HCT116 (cell line): ENCODE measurements around the gene WWOX. TPM values are rescaled to one million over a fixed set of nuclear protein-coding genes. Genes with fewer than 3 reads are reported as not detected.
"Not testable (repeated sequence)": the region's sequence is repeated elsewhere in the genome, so short reads cannot be mapped to it uniquely, and the experiment has no call there.

Experiments
- ATAC-seq: fragments of 200-7000 bp; cut with Tn5 transposase; 2 replicates; pipeline ENCODE4 v1.9.1; 2020; ENCODE audit warnings: mild to moderate bottlenecking, moderate library complexity
- BruUV-seq: library from RNA; stranded (reverse); fragments of 400-500 nt; replicated peaks from 2 replicates; lab custom pipeline; 2021; lab: Mats Ljungman, UMichigan
- CTCF ChIA-PET: fragments of 300-600 bp; sonication (Branson Sonifier 250); formaldehyde crosslinking; loops from one replicate; lab custom pipeline; 2021; ENCODE audit warnings: antibody characterized with exemption; lab: Charles Lee
- POLR2A ChIA-PET: fragments of 300-600, 350-600 bp; sonication (Branson Sonifier 250); formaldehyde crosslinking; loops from one replicate; lab custom pipeline; 2021; ENCODE audit warnings: antibody characterized with exemption; lab: Charles Lee
- RAD21 ChIA-PET, 2 experiments: fragments of 300-600 bp; sonication (Branson Sonifier 250); formaldehyde crosslinking; loops; one replicate each; lab custom pipeline; 2023; ENCODE audit warnings: low total read pairs in 2 of 2; ENCODE audit not compliant: uncharacterized antibody in 2 of 2, unreplicated experiment in 2 of 2, low non-redundant PET in 1 of 2; lab: Charles Lee
- DNase-seq: peaks from one replicate; pipeline ENCODE4 v3.0.0-alpha.2; 2010; ENCODE audit warnings: low read depth, low spot score
- H2AFZ ChIP-seq: fragments of 200-600 bp; shearing (Covaris generic), sonication (generic); 2 replicates; pipeline ENCODE4 v1.6.1; 2017; ENCODE audit warnings: low read depth, mixed run types, mixed read lengths, antibody characterized with exemption, low read length; ENCODE audit not compliant: poor library complexity, severe bottlenecking
- H3K27ac ChIP-seq: 2 replicates; pipeline ENCODE4 v1.5.1; 2012; ENCODE audit warnings: low read depth, low read length
- H3K27me3 ChIP-seq: fragments of 200-600 bp; sonication (generic); 2 replicates; pipeline ENCODE4 v1.6.1; 2016; ENCODE audit warnings: mixed run types, low read length, mixed read lengths; ENCODE audit not compliant: insufficient read depth
- H3K36me3 ChIP-seq, 2 experiments: fragments of 200-500 bp in 1 of 2; fragments of 200-600 bp in 1 of 2; sonication (Bioruptor generic) in 1 of 2; sonication (generic) in 1 of 2; 2 replicates each; pipeline versions ENCODE4 v1.5.1 to v1.6.1; 2014 to 2016; ENCODE audit warnings: low read length in 2 of 2, inconsistent platforms in 1 of 2, mixed read lengths in 1 of 2, mixed run types in 1 of 2; ENCODE audit not compliant: insufficient read depth in 2 of 2, control insufficient read depth in 1 of 2
- H3K4me1 ChIP-seq, 2 experiments: fragments of 200-600 bp in 1 of 2; sonication (generic) in 1 of 2; 2 replicates each; pipeline versions ENCODE4 v1.5.1 to v1.6.1; 2012 to 2017; ENCODE audit warnings: low read length in 2 of 2, inconsistent platforms in 1 of 2, mild to moderate bottlenecking in 1 of 2, mixed read lengths in 1 of 2, mixed run types in 1 of 2, moderate library complexity in 1 of 2; ENCODE audit not compliant: insufficient read depth in 2 of 2, control insufficient read depth in 1 of 2
- H3K4me2 ChIP-seq: fragments of 200-600 bp; sonication (generic); 2 replicates; pipeline ENCODE4 v1.6.1; 2017; ENCODE audit warnings: mixed run types, low read length, mixed read lengths
- H3K4me3 ChIP-seq, 2 experiments: fragments of 200-600 bp in 1 of 2; sonication (generic) in 1 of 2; replicated peaks in 1 of 2; 2 replicates each; pipeline ENCODE4 v1.5.1; 2011 to 2016; ENCODE audit warnings: low read length in 2 of 2, control low read depth in 1 of 2, low read depth in 1 of 2, mild to moderate bottlenecking in 1 of 2, mixed read lengths in 1 of 2, mixed run types in 1 of 2
- H3K79me2 ChIP-seq: fragments of 200-600 bp; sonication (generic); 2 replicates; pipeline ENCODE4 v1.6.1; 2017; ENCODE audit warnings: mild to moderate bottlenecking, mixed run types, low read length, moderate library complexity, mixed read lengths; ENCODE audit not compliant: insufficient read depth
- H3K9ac ChIP-seq: fragments of 200-600 bp; sonication (generic); 2 replicates; pipeline ENCODE4 v1.6.1; 2016; ENCODE audit warnings: low read length, mixed read lengths
- H3K9me2 ChIP-seq: fragments of 200-600 bp; sonication (generic), shearing (Covaris generic); 2 replicates; pipeline ENCODE4 v1.6.1; 2017; ENCODE audit warnings: mixed run types, mild to moderate bottlenecking, moderate library complexity; ENCODE audit not compliant: insufficient read depth
- H3K9me3 ChIP-seq, 2 experiments: fragments of 200-500 bp in 1 of 2; fragments of 200-600 bp in 1 of 2; sonication (Bioruptor generic) in 1 of 2; sonication (generic) in 1 of 2; 2 replicates each; pipeline ENCODE4 v1.6.1; 2014 to 2017; ENCODE audit warnings: low read length in 2 of 2, mixed read lengths in 2 of 2, inconsistent platforms in 1 of 2, low read depth in 1 of 2, mild to moderate bottlenecking in 1 of 2, mixed run types in 1 of 2, moderate library complexity in 1 of 2; ENCODE audit not compliant: control insufficient read depth in 1 of 2, insufficient read depth in 1 of 2
- H4K20me1 ChIP-seq: fragments of 200-600 bp; sonication (generic), shearing (Covaris generic); 2 replicates; pipeline ENCODE4 v1.6.1; 2017; ENCODE audit warnings: mixed run types, mild to moderate bottlenecking, moderate library complexity; ENCODE audit not compliant: insufficient read depth
- FOSL1 ChIP-seq: IDR thresholded peaks from 2 replicates; pipeline ENCODE4 v1.6.1; 2012; ENCODE audit warnings: low read depth
- SIN3A ChIP-seq: IDR thresholded peaks from 2 replicates; pipeline ENCODE4 v1.6.1; 2012; ENCODE audit warnings: low read depth
- SRF ChIP-seq: IDR thresholded peaks from 2 replicates; pipeline ENCODE4 v1.6.1; 2012; ENCODE audit warnings: low read depth
- YY1 ChIP-seq: IDR thresholded peaks from 2 replicates; pipeline ENCODE4 v1.6.1; 2011; ENCODE audit warnings: low read length, low read depth, moderate library complexity, mild to moderate bottlenecking; ENCODE audit not compliant: insufficient replicate concordance; ENCODE audit errors: extremely low read depth
- ZNF274 ChIP-seq: fragments of 200-500 bp; sonication (Bioruptor generic); IDR thresholded peaks from 2 replicates; pipeline ENCODE4 v1.6.1; 2014; ENCODE audit warnings: mild to moderate bottlenecking, low read depth, low read length, inconsistent platforms
- intact Hi-C: fragments of 100-400 bp; cut with micrococcal nuclease; formaldehyde crosslinking; loops from 2 replicates; pipeline ENCODE4 v1.10.0; 2022
- total RNA-seq: library from RNA; stranded (reverse); gene quantifications from one replicate; pipeline ENCODE4 v1.2.1, GENCODE V29; 2021; ENCODE audit not compliant: unreplicated experiment

WWOX gene
- total RNA-seq, 1 experiment from 2014 or later: 13.7 TPM

GRCh38 chr16:78690510-78690909 is 591.1 kb downstream of the WWOX start:
- DNase-seq (no peak), ATAC-seq (no peak)
- Histone ChIP-seq H3K36me3 (no peaks in the 10 kb centered on the region), H3K4me2 (no peak overlapping the region), H3K9me2 (no peaks in the 10 kb centered on the region), H4K20me1 (no peaks in the 10 kb centered on the region), H3K9ac (no peak overlapping the region), H3K4me3 (no peak overlapping the region), H3K27me3 (no peaks in the 10 kb centered on the region), H3K79me2 (no peaks in the 10 kb centered on the region), H3K9me3 (no peaks in the 10 kb centered on the region), H2AFZ (no peak overlapping the region), H3K4me1 (no peaks in the 10 kb centered on the region), H3K27ac (no peak overlapping the region)
- ChIA-PET CTCF (no interaction called here), RAD21 (no interaction called here), POLR2A (no interaction called here)
- BruUV-seq: no TSS peak
- intact Hi-C loops: no loop called here
- TF ChIP-seq SIN3A (no peak), FOSL1 (no peak), YY1 (no peak), ZNF274 (no peak), SRF (no peak)

- H4K20me1 ChIP-seq, H3K4me2 ChIP-seq, ATAC-seq, BruUV-seq, intact Hi-C loops, H3K9me2 ChIP-seq, CTCF ChIA-PET, H3K27me3 ChIP-seq, RAD21 ChIA-PET, DNase-seq, H3K27ac ChIP-seq, H3K36me3 ChIP-seq, H3K4me3 ChIP-seq, H2AFZ ChIP-seq, POLR2A ChIA-PET, H3K4me1 ChIP-seq, H3K9ac ChIP-seq, H3K9me3 ChIP-seq, H3K79me2 ChIP-seq: not testable (repeated sequence)
These were observed 592.3 kb downstream of the WWOX start for GRCh38 chr16:78691746-78692145.
